HG03520 (cell line): ENCODE measurements around the gene MAPK9.

ENCODE experiments used
- ATAC-seq: cut with Tn5 transposase; IDR thresholded peaks from one replicate; pipeline ENCODE4 v1.9.1; 2021; ENCODE audit warnings: mild to moderate bottlenecking, moderate library complexity; ENCODE audit not compliant: unreplicated experiment

The MAPK9 gene

GRCh38 chr5:180208435-180209081 is 83.3 kb downstream of the MAPK9 start:
- no peak for ATAC-seq

GRCh38 chr5:180208038-180208434 is 83.8 kb downstream of the MAPK9 start:
- no peak for ATAC-seq

GRCh38 chr5:180207593-180207992 is 84.3 kb downstream of the MAPK9 start:
- ATAC-seq: no peak

GRCh38 chr5:180206993-180207392 is 84.9 kb downstream of the MAPK9 start:
- ATAC-seq: no peak

GRCh38 chr5:180205916-180206315 is 86.0 kb downstream of the MAPK9 start:
- ATAC-seq: no peak

GRCh38 chr5:180204276-180204819 is 87.5 kb downstream of the MAPK9 start:
- no peak for ATAC-seq

- no peak for ATAC-seq
These were observed 88.8 kb downstream of the MAPK9 start for GRCh38 chr5:180202939-180203573.

- no peak for ATAC-seq
These were observed 90.6 kb downstream of the MAPK9 start for GRCh38 chr5:180201051-180201987.

GRCh38 chr5:180199390-180199789 is 92.5 kb downstream of the MAPK9 start:
- no peak for ATAC-seq

GRCh38 chr5:180198208-180198607 is 93.7 kb downstream of the MAPK9 start:
- no peak for ATAC-seq

- ATAC-seq: no peak
These were observed 94.7 kb downstream of the MAPK9 start for GRCh38 chr5:180197016-180197702.

- no peak for ATAC-seq
These were observed 97.2 kb downstream of the MAPK9 start for GRCh38 chr5:180194410-180195345.

- no peak for ATAC-seq
These were observed 98.0 kb downstream of the MAPK9 start for GRCh38 chr5:180193749-180194375.

- ATAC-seq: no peak
These were observed 100.2 kb downstream of the MAPK9 start for GRCh38 chr5:180191716-180192115.

- ATAC-seq: no peak
These were observed 104.1 kb downstream of the MAPK9 start for GRCh38 chr5:180187767-180188166.
